Ramos (cell line): ENCODE measurements around the gene TIMM50.
"Not testable (repeated sequence)": the region's sequence is repeated elsewhere in the genome, so short reads cannot be mapped to it uniquely, and the experiment has no call there.

ENCODE experiments used
- in situ Hi-C: fragments of 300-500 bp; cut with MboI; formaldehyde crosslinking; loops from one replicate; pipeline ENCODE4 v1.14.3; 2022; ENCODE audit warnings: low sequenced_read_pairs; ENCODE audit not compliant: unreplicated experiment

TIMM50 gene

GRCh38 chr19:39465956-39466747 lies 14.5 kb upstream of the TIMM50 start:
- in situ Hi-C loops: no loop called here

GRCh38 chr19:39467941-39468340 lies 12.7 kb upstream of the TIMM50 start:
- in situ Hi-C loops: no loop called here

GRCh38 chr19:39469036-39469435 lies 11.6 kb upstream of the TIMM50 start:
- in situ Hi-C loops: no loop called here

GRCh38 chr19:39469567-39469966 lies 11.1 kb upstream of the TIMM50 start:
- in situ Hi-C loops: no loop called here

GRCh38 chr19:39470724-39471339 lies 9.8 kb upstream of the TIMM50 start:
- in situ Hi-C loops: no loop called here

GRCh38 chr19:39471756-39472536 lies 8.7 kb upstream of the TIMM50 start:
- in situ Hi-C loops: no loop called here

GRCh38 chr19:39472746-39473442 lies 7.7 kb upstream of the TIMM50 start:
- in situ Hi-C loops: no loop called here

GRCh38 chr19:39473443-39473960 lies 7.1 kb upstream of the TIMM50 start:
- in situ Hi-C loops: no loop called here

GRCh38 chr19:39474139-39474620 lies 6.5 kb upstream of the TIMM50 start:
- in situ Hi-C loops: no loop called here

- in situ Hi-C loops: no loop called here
These were observed 4.9 kb upstream of the TIMM50 start for GRCh38 chr19:39475748-39476147.

- in situ Hi-C loops: not testable (repeated sequence)
These were observed 1.3 kb upstream of the TIMM50 start for GRCh38 chr19:39479319-39479801.

- in situ Hi-C loops: no loop called here
These were observed 722 bp upstream of the TIMM50 start for GRCh38 chr19:39479916-39480315.

GRCh38 chr19:39481229-39481545 lies 549 bp downstream of the TIMM50 start:
- in situ Hi-C loops: no loop called here

- in situ Hi-C loops: no loop called here
These were observed 1.0 kb downstream of the TIMM50 start for GRCh38 chr19:39481676-39482075.

- in situ Hi-C loops: no loop called here
These were observed 2.5 kb downstream of the TIMM50 start for GRCh38 chr19:39483141-39483540.

- in situ Hi-C loops: no loop called here
These were observed 9.1 kb downstream of the TIMM50 start for GRCh38 chr19:39489756-39490155.

GRCh38 chr19:39492225-39492624 lies 11.6 kb downstream of the TIMM50 start:
- in situ Hi-C loops: no loop called here

- in situ Hi-C loops: no loop called here
These were observed 12.2 kb downstream of the TIMM50 start for GRCh38 chr19:39492788-39493187.

- in situ Hi-C loops: no loop called here
These were observed 14.0 kb downstream of the TIMM50 start for GRCh38 chr19:39494661-39495060.

GRCh38 chr19:39496063-39496462 lies 15.4 kb downstream of the TIMM50 start:
- in situ Hi-C loops: no loop called here
